Measurements from ENCODE around the gene BCL11B. TPM values are rescaled to one million over a fixed set of nuclear protein-coding genes. Genes with fewer than 3 reads are reported as not detected.

Gene BCL11B
- total and polyA plus RNA-seq, 4 donors = 0.04 to 0.42 (median 0.16) TPM

DNA sequence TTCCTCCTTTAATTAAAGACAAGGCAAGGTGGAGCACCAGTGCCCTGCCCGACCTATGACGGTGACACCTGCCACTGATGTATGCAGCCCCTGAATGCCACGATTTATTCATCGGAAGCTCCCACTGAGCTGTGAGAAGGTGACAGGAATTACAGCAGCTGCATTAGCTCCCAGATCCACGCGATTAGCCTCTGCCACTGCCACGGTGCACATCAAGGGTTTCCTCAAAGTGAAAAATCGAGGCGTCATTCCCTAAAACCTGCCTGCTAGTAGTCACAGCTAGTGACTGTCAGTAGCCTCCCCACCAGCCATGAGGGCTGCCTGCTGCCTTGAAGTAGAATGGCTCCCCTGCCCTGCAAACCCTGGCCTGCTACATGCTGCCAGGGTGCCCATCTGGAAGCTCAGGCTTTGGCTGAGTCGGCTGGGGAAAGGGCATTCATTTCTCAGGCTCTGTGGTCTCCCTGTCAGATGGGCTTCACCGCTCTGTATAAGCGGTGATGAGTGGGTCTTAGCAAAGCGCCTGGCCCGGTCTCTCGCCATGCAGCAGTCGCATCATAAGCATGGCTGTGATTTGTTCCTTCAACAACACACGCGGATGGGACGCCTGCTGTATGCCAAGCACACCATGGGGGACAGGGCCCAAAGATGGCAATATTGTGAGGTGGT is 8.2 kb upstream of the BCL11B start (continued):
- TF ChIP-seq, protein P1, sequence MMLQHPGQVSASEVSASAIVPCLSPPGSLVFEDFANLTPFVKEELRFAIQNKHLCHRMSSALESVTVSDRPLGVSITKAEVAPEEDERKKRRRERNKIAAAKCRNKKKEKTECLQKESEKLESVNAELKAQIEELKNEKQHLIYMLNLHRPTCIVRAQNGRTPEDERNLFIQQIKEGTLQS (IDR thresholded peaks at IDR 0.05) = no peak
- no peak for TF ChIP-seq HNF4A (conservative IDR thresholded peaks at IDR 0.05)

DNA sequence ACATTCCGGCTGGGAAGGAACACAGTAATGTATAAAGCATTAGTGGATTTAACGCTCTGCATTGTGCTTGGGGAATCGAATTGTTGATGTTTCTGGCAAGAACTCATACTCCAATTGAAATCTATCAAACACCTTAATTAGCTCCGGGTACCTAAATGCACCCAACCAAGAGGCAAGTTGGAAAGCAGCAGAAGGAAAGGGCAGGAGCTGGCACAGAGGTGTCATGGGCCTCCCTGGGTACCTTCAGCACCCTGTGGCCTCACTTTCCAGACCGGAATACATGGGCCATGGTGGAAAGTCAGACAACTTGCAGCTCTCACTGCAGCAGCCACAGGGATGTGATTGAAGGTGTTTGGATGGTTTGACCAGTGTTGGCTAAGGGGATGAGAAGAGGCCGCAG is 6.8 kb upstream of the BCL11B start:
- H3K9ac ChIP-seq (ENCODE audit: low read depth in 1 of 2, low read length in 2 of 2) = no peak overlapping the region
- DNase-seq (ENCODE audit: low spot score) = no peak
- H3K36me3 ChIP-seq (ENCODE audit: control insufficient read depth in 4 of 4, insufficient read depth in 3 of 4, low read depth in 1 of 4, low read length in 3 of 4) = no peaks in the 10 kb centered on the region
- no peak overlapping the region for H3K27ac ChIP-seq (ENCODE audit: low read depth in 1 of 2, low read length in 2 of 2)
- peaks cover 7 to 12% (median 10%) of the 10 kb centered on the region in 4 donors for H3K4me1 ChIP-seq (ENCODE audit: control insufficient read depth in 4 of 4, insufficient read depth in 4 of 4, low read length in 3 of 4)
- no peaks in the 10 kb centered on the region for H3K9me3 ChIP-seq (ENCODE audit: control insufficient read depth in 4 of 4, low read length in 3 of 4)
- TF ChIP-seq, protein P2, sequence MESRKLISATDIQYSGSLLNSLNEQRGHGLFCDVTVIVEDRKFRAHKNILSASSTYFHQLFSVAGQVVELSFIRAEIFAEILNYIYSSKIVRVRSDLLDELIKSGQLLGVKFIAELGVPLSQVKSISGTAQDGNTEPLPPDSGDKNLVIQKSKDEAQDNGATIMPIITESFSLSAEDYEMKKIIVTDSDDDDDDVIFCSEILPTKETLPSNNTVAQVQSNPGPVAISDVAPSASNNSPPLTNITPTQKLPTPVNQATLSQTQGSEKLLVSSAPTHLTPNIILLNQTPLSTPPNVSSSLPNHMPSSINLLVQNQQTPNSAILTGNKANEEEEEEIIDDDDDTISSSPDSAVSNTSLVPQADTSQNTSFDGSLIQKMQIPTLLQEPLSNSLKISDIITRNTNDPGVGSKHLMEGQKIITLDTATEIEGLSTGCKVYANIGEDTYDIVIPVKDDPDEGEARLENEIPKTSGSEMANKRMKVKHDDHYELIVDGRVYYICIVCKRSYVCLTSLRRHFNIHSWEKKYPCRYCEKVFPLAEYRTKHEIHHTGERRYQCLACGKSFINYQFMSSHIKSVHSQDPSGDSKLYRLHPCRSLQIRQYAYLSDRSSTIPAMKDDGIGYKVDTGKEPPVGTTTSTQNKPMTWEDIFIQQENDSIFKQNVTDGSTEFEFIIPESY (IDR thresholded peaks at IDR 0.05) = no peak
- TF ChIP-seq, protein P1 (IDR thresholded peaks at IDR 0.05) = no peak
- TF ChIP-seq, protein P3, sequence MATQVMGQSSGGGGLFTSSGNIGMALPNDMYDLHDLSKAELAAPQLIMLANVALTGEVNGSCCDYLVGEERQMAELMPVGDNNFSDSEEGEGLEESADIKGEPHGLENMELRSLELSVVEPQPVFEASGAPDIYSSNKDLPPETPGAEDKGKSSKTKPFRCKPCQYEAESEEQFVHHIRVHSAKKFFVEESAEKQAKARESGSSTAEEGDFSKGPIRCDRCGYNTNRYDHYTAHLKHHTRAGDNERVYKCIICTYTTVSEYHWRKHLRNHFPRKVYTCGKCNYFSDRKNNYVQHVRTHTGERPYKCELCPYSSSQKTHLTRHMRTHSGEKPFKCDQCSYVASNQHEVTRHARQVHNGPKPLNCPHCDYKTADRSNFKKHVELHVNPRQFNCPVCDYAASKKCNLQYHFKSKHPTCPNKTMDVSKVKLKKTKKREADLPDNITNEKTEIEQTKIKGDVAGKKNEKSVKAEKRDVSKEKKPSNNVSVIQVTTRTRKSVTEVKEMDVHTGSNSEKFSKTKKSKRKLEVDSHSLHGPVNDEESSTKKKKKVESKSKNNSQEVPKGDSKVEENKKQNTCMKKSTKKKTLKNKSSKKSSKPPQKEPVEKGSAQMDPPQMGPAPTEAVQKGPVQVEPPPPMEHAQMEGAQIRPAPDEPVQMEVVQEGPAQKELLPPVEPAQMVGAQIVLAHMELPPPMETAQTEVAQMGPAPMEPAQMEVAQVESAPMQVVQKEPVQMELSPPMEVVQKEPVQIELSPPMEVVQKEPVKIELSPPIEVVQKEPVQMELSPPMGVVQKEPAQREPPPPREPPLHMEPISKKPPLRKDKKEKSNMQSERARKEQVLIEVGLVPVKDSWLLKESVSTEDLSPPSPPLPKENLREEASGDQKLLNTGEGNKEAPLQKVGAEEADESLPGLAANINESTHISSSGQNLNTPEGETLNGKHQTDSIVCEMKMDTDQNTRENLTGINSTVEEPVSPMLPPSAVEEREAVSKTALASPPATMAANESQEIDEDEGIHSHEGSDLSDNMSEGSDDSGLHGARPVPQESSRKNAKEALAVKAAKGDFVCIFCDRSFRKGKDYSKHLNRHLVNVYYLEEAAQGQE (IDR thresholded peaks at IDR 0.05) = no peak
- TF ChIP-seq EGR1 (IDR thresholded peaks at IDR 0.05; ENCODE audit: low read depth in 2 of 2) (no peak), RAD21 (IDR thresholded peaks at IDR 0.05) (no peak), JUND (IDR thresholded peaks at IDR 0.05) (no peak), RXRA (IDR thresholded peaks at IDR 0.05) (no peak), FOXA1 (IDR thresholded peaks at IDR 0.05) (no peak), HNF4G (IDR thresholded peaks at IDR 0.05) (no peak), SP1 (IDR thresholded peaks at IDR 0.05) (no peak), GABPA (IDR thresholded peaks at IDR 0.05 in 1 of 2, conservative IDR thresholded peaks at IDR 0.05 in 1 of 2) (no peak), YY1 (IDR thresholded peaks at IDR 0.05) (no peak), HNF4A (conservative IDR thresholded peaks at IDR 0.05) (no peak)
- TF ChIP-seq, protein P4, sequence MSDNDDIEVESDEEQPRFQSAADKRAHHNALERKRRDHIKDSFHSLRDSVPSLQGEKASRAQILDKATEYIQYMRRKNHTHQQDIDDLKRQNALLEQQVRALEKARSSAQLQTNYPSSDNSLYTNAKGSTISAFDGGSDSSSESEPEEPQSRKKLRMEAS (IDR thresholded peaks at IDR 0.05) = no peak
- H3K27me3 ChIP-seq (ENCODE audit: control insufficient read depth in 4 of 4, insufficient read depth in 4 of 4, low read length in 3 of 4) = peaks cover 0 to 5% (median under 1%) of the 10 kb centered on the region in 4 donors
- 82% methylated on average over 6 of the region's 6 CpGs for WGBS
- H3K4me3 ChIP-seq (ENCODE audit: low read depth in 1 of 3, low read length in 3 of 3) = no peak overlapping the region

DNA sequence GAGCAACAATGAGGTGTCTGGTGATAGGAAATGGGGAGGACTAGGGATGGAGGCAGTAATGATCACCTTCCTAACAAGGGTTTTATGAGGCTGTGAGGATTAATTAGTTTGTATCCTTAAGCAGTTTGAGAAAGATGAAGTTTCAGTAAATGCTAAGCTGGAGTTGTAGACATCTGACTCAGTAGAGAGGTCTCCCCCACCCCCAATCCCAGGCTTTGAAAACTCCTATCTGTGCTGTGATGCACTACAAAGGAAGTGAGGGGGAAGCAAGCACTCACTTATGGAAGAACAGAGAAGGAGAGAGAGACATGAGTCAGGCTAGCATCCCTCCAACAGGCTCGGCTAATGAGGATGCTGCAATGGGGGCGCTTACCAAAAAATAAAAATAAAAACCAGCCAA is 5.5 kb upstream of the BCL11B start:
- TF ChIP-seq, protein P2 (IDR thresholded peaks at IDR 0.05) = no peak
- TF ChIP-seq, protein P5, sequence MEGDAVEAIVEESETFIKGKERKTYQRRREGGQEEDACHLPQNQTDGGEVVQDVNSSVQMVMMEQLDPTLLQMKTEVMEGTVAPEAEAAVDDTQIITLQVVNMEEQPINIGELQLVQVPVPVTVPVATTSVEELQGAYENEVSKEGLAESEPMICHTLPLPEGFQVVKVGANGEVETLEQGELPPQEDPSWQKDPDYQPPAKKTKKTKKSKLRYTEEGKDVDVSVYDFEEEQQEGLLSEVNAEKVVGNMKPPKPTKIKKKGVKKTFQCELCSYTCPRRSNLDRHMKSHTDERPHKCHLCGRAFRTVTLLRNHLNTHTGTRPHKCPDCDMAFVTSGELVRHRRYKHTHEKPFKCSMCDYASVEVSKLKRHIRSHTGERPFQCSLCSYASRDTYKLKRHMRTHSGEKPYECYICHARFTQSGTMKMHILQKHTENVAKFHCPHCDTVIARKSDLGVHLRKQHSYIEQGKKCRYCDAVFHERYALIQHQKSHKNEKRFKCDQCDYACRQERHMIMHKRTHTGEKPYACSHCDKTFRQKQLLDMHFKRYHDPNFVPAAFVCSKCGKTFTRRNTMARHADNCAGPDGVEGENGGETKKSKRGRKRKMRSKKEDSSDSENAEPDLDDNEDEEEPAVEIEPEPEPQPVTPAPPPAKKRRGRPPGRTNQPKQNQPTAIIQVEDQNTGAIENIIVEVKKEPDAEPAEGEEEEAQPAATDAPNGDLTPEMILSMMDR (IDR thresholded peaks at IDR 0.05; ENCODE audit: low read depth, low read length, missing input control) = no peak
- no peak for TF ChIP-seq RXRA (IDR thresholded peaks at IDR 0.05)
- no peak for TF ChIP-seq TAF1 (conservative IDR thresholded peaks at IDR 0.05)
- no peak for TF ChIP-seq HNF4A (conservative IDR thresholded peaks at IDR 0.05)
- no peak for TF ChIP-seq HNF4G (IDR thresholded peaks at IDR 0.05)

More for the DNA sequence above, 5.5 kb upstream of the BCL11B start:
- Histone ChIP-seq H3K9ac (ENCODE audit: low read depth in 1 of 2, low read length in 2 of 2) (no peak overlapping the region), H3K27me3 (ENCODE audit: control insufficient read depth in 4 of 4, insufficient read depth in 4 of 4, low read length in 3 of 4) (peaks cover 0 to 11% (median under 1%) of the 10 kb centered on the region in 4 donors), H3K9me3 (ENCODE audit: control insufficient read depth in 4 of 4, low read length in 3 of 4) (no peaks in the 10 kb centered on the region), H3K4me1 (ENCODE audit: control insufficient read depth in 4 of 4, insufficient read depth in 4 of 4, low read length in 3 of 4) (peaks cover 18 to 25% (median 20%) of the 10 kb centered on the region in 4 donors), H3K27ac (ENCODE audit: low read depth in 1 of 2, low read length in 2 of 2) (no peak overlapping the region), H3K4me3 (ENCODE audit: low read depth in 1 of 3, low read length in 3 of 3) (no peak overlapping the region), H3K36me3 (ENCODE audit: control insufficient read depth in 4 of 4, insufficient read depth in 3 of 4, low read depth in 1 of 4, low read length in 3 of 4) (no peaks in the 10 kb centered on the region)
- DNase-seq (ENCODE audit: low spot score) = no peak
- 55% methylated on average over 2 of the region's 2 CpGs for WGBS

Measured in liver (tissue), 9 donors.